A549 (cell line): ENCODE results near the gene FGGY. TPM values are rescaled to one million over a fixed set of nuclear protein-coding genes. Genes with fewer than 3 reads are reported as not detected.

Source experiments
- ATAC-seq, 2 experiments: fragments of 200-7000 bp in 1 of 2; fragments of >200 bp in 1 of 2; cut with Nextera tagmentation in 1 of 2; cut with Tn5 transposase in 1 of 2; 3 replicates each; pipeline versions ENCODE4 v1.8.0 to v1.9.1; 2018 to 2020; ENCODE audit warnings: mild to moderate bottlenecking in 1 of 2, moderate library complexity in 1 of 2
- CTCF ChIA-PET: fragments of 300-600 bp; sonication (Branson Sonifier 250); formaldehyde crosslinking; extraction: SDS; loops from one replicate; lab custom pipeline; 2021; ENCODE audit warnings: antibody characterized with exemption, inconsistent platforms; lab: Yijun Ruan, JAX
- POLR2A ChIA-PET: fragments of 350-600 bp; formaldehyde crosslinking; extraction: SDS; loops from one replicate; lab custom pipeline; 2021; ENCODE audit warnings: antibody characterized with exemption, inconsistent platforms; lab: Yijun Ruan, JAX
- DNase-seq, 2 experiments: peaks; one replicate each; pipeline versions ENCODE4 v3.0.0 to v3.0.0-alpha.2; 2011 to 2016; ENCODE audit warnings: low read depth in 1 of 2, low spot score in 1 of 2
- FAIRE-seq: peaks from 2 replicates; lab custom pipeline; 2011; peaks lifted over from hg19 to GRCh38; lab: Jason Lieb, UNC
- H3K27ac ChIP-seq, 2 experiments: fragments of >200 bp; sonication (Bioruptor Twin); formaldehyde crosslinking; 3 replicates each; pipeline ENCODE4 v1.5.1; 2016 to 2017
- H3K4me1 ChIP-seq: fragments of >200 bp; sonication (Bioruptor Twin); formaldehyde crosslinking; 3 replicates; pipeline ENCODE4 v1.6.1; 2016
- H3K4me2 ChIP-seq: fragments of >200 bp; sonication (Bioruptor Twin); formaldehyde crosslinking; 3 replicates; pipeline ENCODE4 v1.6.1; 2016
- H3K4me3 ChIP-seq: fragments of >200 bp; sonication (Bioruptor Twin); formaldehyde crosslinking; 3 replicates; pipeline ENCODE4 v1.5.1; 2016
- H3K9me3 ChIP-seq: fragments of >200 bp; sonication (Bioruptor Twin); formaldehyde crosslinking; 3 replicates; pipeline ENCODE4 v1.6.1; 2016
- BHLHE40 ChIP-seq: IDR thresholded peaks from 2 replicates; pipeline ENCODE4 v1.6.1; 2012; ENCODE audit warnings: low read depth, low read length, inconsistent platforms
- CBX2 ChIP-seq: fragments of 200-600 bp; sonication (generic); IDR thresholded peaks from 2 replicates; pipeline ENCODE4 v1.6.1; 2016; ENCODE audit warnings: low read depth, mild to moderate bottlenecking, borderline replicate concordance
- EHMT2 ChIP-seq: fragments of 200-600 bp; sonication (generic); IDR thresholded peaks from 2 replicates; pipeline ENCODE4 v1.6.1; 2016; ENCODE audit warnings: antibody characterized with exemption, low read depth, mild to moderate bottlenecking, moderate library complexity
- ESRRA ChIP-seq: fragments of 150-350 bp; IDR thresholded peaks from 2 replicates; pipeline ENCODE4 v1.6.1; 2014; ENCODE audit warnings: mild to moderate bottlenecking, low read length, borderline replicate concordance
- FOSB ChIP-seq: fragments of 250-450 bp; sonication (Bioruptor Pico); IDR thresholded peaks from 2 replicates; pipeline ENCODE4 v1.5.0; 2020; ENCODE audit warnings: mild to moderate bottlenecking, moderate library complexity
- FOSL2 ChIP-seq, 2 experiments: fragments of 450-650 bp in 1 of 2; fragments of >200 bp in 1 of 2; sonication (Bioruptor Twin) in 1 of 2; formaldehyde crosslinking; IDR thresholded peaks; 2 replicates each; pipeline versions ENCODE4 v1.5.0 to v1.6.1; 2016 to 2020; ENCODE audit warnings: mild to moderate bottlenecking in 1 of 2, moderate library complexity in 1 of 2
- FOXS1 ChIP-seq: fragments of 250-450 bp; sonication (Bioruptor Pico); IDR thresholded peaks from 2 replicates; pipeline ENCODE4 v1.5.0; 2020; ENCODE audit warnings: mild to moderate bottlenecking, moderate library complexity
- HDAC2 ChIP-seq: fragments of 200-600 bp; sonication (generic); IDR thresholded peaks from 2 replicates; pipeline ENCODE4 v1.6.1; 2016
- HOXA7 ChIP-seq: fragments of 250-450 bp; sonication (Bioruptor Pico); IDR thresholded peaks from 2 replicates; pipeline ENCODE4 v1.5.0; 2020; ENCODE audit warnings: mild to moderate bottlenecking, moderate library complexity
- HOXB13 ChIP-seq: fragments of 250-450 bp; sonication (Bioruptor Pico); IDR thresholded peaks from 2 replicates; pipeline ENCODE4 v1.5.0; 2020; ENCODE audit warnings: low read depth, mild to moderate bottlenecking, moderate library complexity
- HOXB5 ChIP-seq: fragments of 250-450 bp; sonication (Bioruptor Pico); IDR thresholded peaks from 2 replicates; pipeline ENCODE4 v1.5.0; 2020; ENCODE audit warnings: mild to moderate bottlenecking, moderate library complexity
- KDM1A ChIP-seq: fragments of 200-600 bp; sonication (generic); IDR thresholded peaks from 2 replicates; pipeline ENCODE4 v1.6.1; 2016; ENCODE audit warnings: low read depth, mild to moderate bottlenecking
- MAZ ChIP-seq: fragments of 150-350 bp; IDR thresholded peaks from 2 replicates; pipeline ENCODE4 v1.6.1; 2014; ENCODE audit warnings: antibody characterized with exemption, low read depth, low read length, borderline replicate concordance
- NFE2L2 ChIP-seq: fragments of 150-350 bp; conservative IDR thresholded peaks from 2 replicates; pipeline ENCODE4 v1.6.1; 2014; ENCODE audit warnings: low read length
- NR3C1 ChIP-seq: fragments of >200 bp; sonication (Bioruptor Twin); formaldehyde crosslinking; IDR thresholded peaks from 3 replicates; pipeline ENCODE4 v1.6.1; 2017
- POLR2A ChIP-seq: IDR thresholded peaks from 2 replicates; pipeline ENCODE4 v1.6.1; 2012; ENCODE audit warnings: mild to moderate bottlenecking, low read length
- POLR2AphosphoS2 ChIP-seq: conservative IDR thresholded peaks from 2 replicates; pipeline ENCODE4 v1.6.1; 2012; ENCODE audit warnings: low read length, improper control_type of control experiment, inconsistent platforms
- RFX5 ChIP-seq: fragments of 450-650 bp; IDR thresholded peaks from 2 replicates; pipeline ENCODE4 v1.7.1; 2014; ENCODE audit warnings: antibody characterized with exemption, mild to moderate bottlenecking, moderate library complexity
- SMC3 ChIP-seq: fragments of >200 bp; sonication (Bioruptor Twin); formaldehyde crosslinking; IDR thresholded peaks from 3 replicates; pipeline ENCODE4 v1.6.1; 2018; ENCODE audit warnings: inconsistent platforms
- SREBF2 ChIP-seq: fragments of 450-650 bp; IDR thresholded peaks from 2 replicates; pipeline ENCODE4 v1.6.1; 2014; ENCODE audit warnings: mild to moderate bottlenecking, moderate library complexity
- WGBS: methylation state at CpG from one replicate; pipeline ENCODE4 v1.1.6; 2017; ENCODE audit errors: missing lambda C conversion rate; 5-methylcytosine and 5-hydroxymethylcytosine counted together
- polyA plus RNA-seq, 4 experiments: library from polyadenylated mRNA; depleted of rRNA in 3 of 4; stranded (reverse); fragments of >200 nt; fragmentation: RNase III in 1 of 4; extraction: RNeasy Plus Mini Kit Qiagen cat#74134 plus additional on column Dnase treatment in 1 of 4; gene quantifications; 2 replicates in 3 of 4; 3 replicates in 1 of 4; pipeline ENCODE4 v1.2.3, GENCODE V29; 2011 to 2017
- TF ChIP-seq, protein P1 (sequence below): fragments of 150-350 bp; IDR thresholded peaks from 2 replicates; pipeline ENCODE4 v1.6.1; 2014; ENCODE audit warnings: low read depth, mild to moderate bottlenecking, low read length
- TF ChIP-seq, protein P2 (sequence below): fragments of >200 bp; sonication (Bioruptor Twin); formaldehyde crosslinking; IDR thresholded peaks from 3 replicates; pipeline ENCODE4 v1.5.1; 2016
- TF ChIP-seq, protein P3 (sequence below): fragments of 250-450 bp; sonication (Bioruptor Pico); IDR thresholded peaks from 2 replicates; pipeline ENCODE4 v1.5.0; 2020; ENCODE audit warnings: low read depth, mild to moderate bottlenecking, moderate library complexity

The FGGY gene
- polyA plus RNA-seq, 2 of the 4 experiments (the other 2 are of a cell fraction) = 2.9 to 4.8 TPM

DNA sequence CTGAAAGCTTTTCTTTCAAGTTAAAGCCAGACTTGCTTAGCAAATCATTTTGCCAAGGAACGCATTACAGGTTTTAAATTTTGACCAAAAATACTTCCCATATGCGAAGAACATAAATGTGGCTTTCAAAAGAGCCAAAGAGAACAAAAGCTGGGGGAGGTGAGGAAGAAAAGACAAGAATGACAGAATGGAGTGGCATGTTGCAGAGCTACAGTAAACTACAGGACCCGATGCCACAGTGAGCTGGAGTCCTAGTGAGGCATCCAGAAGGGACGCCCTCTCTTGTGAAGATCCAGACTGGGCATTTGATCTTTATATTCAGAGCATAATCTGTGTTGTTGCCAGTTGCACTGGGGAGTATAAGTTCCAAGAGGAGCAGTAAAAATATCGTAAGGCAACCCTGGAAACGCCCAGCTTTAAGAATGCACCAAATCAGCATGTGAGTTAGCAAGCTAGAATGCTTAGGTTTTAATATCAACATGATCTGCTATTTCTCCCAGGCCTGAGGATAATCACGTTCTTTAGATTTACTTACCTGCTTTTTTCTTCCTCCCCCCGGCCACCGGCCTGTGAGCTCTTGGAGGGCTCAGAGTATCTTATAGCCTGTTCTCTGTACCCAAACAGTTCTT, 469.4 kb downstream of the FGGY start:
- FAIRE-seq (no peak), DNase-seq (no peak), ATAC-seq (no peak)
- ChIA-PET CTCF (no interaction called here), POLR2A (no interaction called here)
- Histone ChIP-seq H3K4me1 (no peaks in the 10 kb centered on the region), H3K4me2 (no peak overlapping the region), H3K27ac (no peak overlapping the region), H3K9me3 (no peaks in the 10 kb centered on the region), H3K4me3 (no peak overlapping the region)
- WGBS = 72% methylated on average over 9 of the region's 9 CpGs
- TF ChIP-seq MAZ = no peak
- TF ChIP-seq POLR2A = no peak
- TF ChIP-seq FOSB = no peak
- no peak for TF ChIP-seq NFE2L2
- no peak for TF ChIP-seq EHMT2
- TF ChIP-seq HOXB5 (CRISPR knock-in tag) = no peak
- TF ChIP-seq, protein P1, sequence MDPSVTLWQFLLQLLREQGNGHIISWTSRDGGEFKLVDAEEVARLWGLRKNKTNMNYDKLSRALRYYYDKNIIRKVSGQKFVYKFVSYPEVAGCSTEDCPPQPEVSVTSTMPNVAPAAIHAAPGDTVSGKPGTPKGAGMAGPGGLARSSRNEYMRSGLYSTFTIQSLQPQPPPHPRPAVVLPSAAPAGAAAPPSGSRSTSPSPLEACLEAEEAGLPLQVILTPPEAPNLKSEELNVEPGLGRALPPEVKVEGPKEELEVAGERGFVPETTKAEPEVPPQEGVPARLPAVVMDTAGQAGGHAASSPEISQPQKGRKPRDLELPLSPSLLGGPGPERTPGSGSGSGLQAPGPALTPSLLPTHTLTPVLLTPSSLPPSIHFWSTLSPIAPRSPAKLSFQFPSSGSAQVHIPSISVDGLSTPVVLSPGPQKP = no peak
- no peak for TF ChIP-seq SREBF2
- no peak for TF ChIP-seq KDM1A
- TF ChIP-seq CBX2 = no peak
- no peak for TF ChIP-seq HOXB13 (CRISPR knock-in tag)
- TF ChIP-seq BHLHE40 = no peak
- no peak for TF ChIP-seq FOXS1 (CRISPR knock-in tag)
- TF ChIP-seq, protein P2, sequence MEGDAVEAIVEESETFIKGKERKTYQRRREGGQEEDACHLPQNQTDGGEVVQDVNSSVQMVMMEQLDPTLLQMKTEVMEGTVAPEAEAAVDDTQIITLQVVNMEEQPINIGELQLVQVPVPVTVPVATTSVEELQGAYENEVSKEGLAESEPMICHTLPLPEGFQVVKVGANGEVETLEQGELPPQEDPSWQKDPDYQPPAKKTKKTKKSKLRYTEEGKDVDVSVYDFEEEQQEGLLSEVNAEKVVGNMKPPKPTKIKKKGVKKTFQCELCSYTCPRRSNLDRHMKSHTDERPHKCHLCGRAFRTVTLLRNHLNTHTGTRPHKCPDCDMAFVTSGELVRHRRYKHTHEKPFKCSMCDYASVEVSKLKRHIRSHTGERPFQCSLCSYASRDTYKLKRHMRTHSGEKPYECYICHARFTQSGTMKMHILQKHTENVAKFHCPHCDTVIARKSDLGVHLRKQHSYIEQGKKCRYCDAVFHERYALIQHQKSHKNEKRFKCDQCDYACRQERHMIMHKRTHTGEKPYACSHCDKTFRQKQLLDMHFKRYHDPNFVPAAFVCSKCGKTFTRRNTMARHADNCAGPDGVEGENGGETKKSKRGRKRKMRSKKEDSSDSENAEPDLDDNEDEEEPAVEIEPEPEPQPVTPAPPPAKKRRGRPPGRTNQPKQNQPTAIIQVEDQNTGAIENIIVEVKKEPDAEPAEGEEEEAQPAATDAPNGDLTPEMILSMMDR = no peak
- TF ChIP-seq HOXA7 (CRISPR knock-in tag) = no peak
- TF ChIP-seq, protein P3, sequence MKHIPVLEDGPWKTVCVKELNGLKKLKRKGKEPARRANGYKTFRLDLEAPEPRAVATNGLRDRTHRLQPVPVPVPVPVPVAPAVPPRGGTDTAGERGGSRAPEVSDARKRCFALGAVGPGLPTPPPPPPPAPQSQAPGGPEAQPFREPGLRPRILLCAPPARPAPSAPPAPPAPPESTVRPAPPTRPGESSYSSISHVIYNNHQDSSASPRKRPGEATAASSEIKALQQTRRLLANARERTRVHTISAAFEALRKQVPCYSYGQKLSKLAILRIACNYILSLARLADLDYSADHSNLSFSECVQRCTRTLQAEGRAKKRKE (CRISPR knock-in tag) = no peak
- TF ChIP-seq NR3C1 = no peak

DNA sequence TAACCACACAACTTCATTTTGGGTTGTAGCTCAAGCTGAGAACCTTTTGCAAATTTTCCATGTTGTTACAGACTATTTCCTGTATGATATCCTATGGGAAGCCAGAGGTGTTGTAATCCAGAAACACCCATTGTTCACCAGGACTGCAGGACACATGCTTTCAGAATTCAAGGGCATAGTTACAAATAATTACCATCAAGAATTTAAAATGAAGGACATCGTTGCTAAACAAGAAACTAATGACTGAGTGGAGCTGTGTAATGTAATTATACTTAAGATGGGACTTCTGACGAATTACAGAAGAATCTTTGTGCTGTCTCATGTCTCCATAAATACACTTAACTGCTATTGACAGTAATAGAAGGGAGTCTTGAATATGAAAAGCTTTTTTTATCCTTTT, 470.2 kb downstream of the FGGY start:
- TF ChIP-seq SMC3 (no peak), HDAC2 (no peak), HOXA7 (CRISPR knock-in tag) (no peak), ESRRA (no peak), RFX5 (no peak), POLR2AphosphoS2 (no peak), FOSL2 (IDR thresholded peaks at IDR 0.05) (no peak), FOSL2 (CRISPR knock-in tag; IDR thresholded peaks at IDR 0.05) (no peak)
- TF ChIP-seq, protein P1 = no peak
- ATAC-seq (no peak), DNase-seq (no peak), FAIRE-seq (no peak)
- CTCF ChIA-PET = no interaction called here
- H3K4me3 ChIP-seq = no peak overlapping the region
- H3K27ac ChIP-seq = no peak overlapping the region
- no peak overlapping the region for H3K4me2 ChIP-seq
- WGBS = 23% methylated on average over 2 of the region's 2 CpGs
- H3K9me3 ChIP-seq = no peaks in the 10 kb centered on the region
- no peaks in the 10 kb centered on the region for H3K4me1 ChIP-seq
- POLR2A ChIA-PET = no interaction called here
